Hypothalamus (tissue), 51 donors: ENCODE data around the gene LPIN2.

ENCODE experiments used
- DNase-seq, 51 donors: peaks; one replicate each; lab custom pipeline; 2025; lab: John Stamatoyannopoulos, UW

The LPIN2 gene

DNA sequence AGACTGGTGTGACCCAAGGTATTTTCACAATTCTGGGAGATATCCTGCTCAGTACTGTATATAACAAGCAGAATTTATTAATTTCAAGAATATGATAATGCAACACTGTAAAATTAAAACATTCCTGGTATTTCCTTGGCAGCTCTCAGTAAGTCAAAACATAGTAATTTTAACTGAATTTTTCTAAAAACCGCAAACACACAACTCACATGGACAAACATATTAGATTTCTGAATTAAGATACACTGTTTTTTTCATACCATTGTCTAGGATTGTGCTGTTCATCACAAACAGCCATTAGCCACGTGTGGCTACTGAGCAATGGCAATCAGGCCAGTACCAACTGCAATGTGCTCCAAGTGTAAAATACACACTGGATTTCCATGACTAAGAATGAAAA lies 29.6 kb downstream of the LPIN2 start:
- no peak for DNase-seq

DNA sequence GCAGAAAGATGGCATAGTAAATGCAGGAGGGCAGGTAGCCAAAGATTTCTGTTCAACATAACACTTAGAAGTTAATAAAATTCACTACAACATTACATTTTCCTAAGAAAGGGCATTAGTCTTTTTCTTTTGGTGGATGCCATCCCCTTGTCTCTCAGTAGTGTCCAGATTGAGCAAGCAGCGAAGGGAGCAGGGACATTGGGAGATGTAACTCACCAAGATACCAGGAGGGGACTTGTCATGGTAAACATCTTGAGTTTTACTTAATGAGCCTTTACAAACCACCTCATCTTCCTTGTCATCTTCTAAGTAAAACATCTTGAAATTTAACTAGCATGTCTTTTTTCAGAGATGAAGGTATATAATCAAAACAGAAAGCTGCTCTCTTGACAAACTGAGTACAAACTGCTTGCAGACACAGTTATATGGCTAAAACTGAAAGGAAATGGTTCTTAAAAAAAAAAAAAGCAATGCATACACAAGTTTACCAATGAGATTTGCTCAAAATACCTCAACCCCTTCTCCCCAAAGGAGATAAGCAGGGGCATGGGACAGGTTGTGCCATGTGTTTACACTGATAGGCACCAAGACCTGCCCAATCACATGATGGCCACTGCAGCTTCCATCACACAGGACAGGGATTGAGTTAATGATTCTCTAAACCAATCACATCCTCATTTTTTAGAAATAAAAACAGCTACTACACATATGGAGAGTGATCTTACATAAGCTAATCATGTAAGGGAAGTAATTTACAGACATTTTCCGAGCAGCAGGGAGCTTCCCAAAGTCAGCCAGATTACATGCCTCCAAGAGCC lies 30.3 kb downstream of the LPIN2 start:
- no peak for DNase-seq

DNA sequence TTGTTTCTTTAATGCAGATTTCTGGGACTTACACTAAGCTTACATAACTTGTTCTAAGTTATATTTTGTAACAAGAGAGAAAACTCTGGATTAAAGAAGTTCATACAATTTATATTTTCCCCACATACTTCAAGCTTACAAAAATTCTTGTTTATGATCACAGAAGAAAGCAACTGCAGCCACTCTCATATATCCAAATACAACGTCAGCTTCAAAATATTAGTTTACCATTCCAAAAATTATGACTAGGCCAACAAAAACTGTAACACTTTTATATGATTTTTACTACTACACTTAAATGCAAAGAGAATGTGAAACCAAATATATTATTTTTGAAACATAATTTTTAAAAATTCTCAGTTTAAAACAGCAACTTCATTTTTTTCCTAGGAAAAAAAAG lies 30.9 kb downstream of the LPIN2 start:
- DNase-seq: no peak

DNA sequence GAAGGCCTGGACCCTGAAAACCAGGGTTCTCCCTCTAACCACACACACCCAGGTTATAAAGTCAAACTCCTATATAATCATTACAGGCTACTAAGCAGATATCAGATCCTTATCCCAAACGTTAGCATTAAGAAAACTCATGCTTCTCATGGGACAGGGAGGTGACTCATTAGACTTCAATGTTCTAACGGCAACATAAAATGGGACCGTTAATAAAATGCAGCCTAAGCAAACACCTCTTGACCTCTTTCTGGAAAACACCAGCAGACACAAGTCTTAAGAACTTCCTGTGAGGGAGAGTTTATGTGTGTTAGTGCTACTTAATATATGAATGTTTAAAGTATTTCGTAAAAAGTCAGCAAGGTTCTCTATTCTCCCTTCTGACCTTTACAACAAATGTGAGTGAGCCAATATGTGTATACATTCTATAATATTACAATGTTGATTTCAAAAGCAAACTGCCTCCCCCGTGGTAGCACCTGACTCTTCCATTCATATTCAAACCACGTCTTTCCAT lies 31.7 kb downstream of the LPIN2 start:
- no peak for DNase-seq

DNA sequence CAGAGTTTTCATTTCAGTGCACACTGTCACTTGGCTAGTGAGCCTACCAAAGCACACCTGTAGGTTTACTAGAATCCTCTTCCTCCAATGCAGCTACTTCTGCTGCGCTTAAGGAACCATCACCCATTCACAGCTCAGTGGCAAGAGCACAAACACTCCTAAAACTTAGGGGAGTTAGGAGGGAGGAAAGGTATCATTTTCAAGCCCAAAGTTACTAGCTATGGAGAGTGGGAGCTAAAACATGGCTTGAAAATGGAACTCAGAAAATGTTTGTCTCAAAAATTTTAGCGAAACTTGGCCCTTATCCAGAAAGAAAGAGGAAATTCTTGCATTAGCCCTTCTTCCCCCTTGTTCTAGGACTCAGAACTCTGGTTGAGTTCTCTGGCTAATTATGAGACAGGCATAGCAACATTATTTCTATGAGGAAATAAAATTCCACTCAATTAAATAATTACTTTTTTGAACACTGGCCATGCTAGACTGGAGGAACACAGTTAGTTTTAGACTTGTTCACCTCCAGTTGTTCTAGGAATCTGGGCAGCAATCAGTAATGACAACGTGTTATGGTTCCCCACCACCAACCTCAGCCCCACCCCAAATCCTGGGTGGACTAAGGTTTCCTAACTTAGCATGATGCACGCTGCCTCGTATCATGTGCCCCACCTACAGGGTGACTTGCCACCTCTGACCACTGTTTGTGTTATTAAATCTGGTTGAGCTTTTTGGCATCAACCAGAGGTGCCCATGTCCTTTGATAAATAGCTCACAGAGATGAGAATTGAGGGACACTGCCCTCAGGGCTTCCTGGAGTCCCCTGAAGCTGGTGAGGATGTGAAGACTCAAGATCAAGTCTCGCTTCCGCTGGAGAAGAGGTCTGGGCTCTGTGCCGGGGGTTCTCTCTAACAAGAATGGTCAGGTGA lies 32.8 kb downstream of the LPIN2 start:
- no peak for DNase-seq

DNA sequence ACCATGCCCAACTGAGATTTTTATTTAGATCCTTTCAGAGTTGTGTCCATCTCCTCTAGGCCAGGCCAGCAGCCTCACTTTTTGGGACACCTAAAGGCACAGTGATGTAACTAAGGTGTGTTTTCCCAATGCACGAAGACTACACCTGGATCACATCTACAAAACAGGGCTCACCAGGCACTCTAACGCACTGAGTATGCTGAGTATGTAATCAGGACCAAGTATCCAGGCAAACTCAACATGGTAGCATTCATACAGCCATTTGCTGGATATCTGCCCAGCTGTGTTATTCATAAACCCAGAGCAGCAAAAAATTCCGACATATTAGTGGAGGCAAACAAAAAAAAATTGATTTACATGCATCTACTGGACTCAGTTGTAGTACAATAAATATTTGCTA lies 33.8 kb downstream of the LPIN2 start:
- DNase-seq: no peak

DNA sequence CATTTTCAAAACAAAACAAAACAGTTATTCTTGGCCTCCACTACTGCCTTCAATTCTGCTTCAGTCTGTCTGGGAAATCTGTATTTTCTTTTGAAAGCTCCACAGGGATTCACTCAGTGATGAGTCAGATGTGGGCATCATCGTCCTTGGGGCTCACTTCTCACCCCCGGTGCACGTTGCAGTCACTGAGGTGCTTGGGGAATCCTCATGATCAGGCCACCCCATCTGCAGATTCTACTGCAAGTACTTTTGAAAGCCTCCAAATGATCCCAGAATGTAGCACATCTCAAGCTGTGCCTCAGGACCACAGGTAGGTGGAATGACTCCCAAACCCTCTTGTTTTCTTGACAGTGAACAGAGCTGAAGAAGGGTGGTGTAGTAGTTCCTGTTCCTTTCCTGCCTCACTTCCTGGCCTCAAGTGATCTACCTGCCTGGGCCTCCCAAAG lies 34.3 kb downstream of the LPIN2 start:
- DNase-seq: no peak

DNA sequence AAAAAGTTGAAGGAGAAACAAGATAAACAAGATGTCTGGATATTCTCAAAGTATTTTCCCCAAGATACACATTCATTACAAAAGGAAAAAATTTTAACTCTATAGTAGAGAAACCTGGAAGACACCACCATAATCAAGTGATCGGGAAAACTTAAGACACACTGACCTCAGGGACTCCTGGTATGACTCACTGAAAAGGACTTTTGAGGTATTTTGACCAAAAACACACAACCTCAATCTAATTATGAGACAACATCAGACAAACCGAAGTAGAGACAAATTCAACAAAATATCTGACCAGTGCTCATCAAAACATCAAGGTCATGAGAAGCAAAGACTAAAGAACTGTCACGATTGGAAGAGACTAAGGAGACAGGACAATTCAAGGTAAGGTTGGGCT lies 34.7 kb downstream of the LPIN2 start:
- no peak for DNase-seq

DNA sequence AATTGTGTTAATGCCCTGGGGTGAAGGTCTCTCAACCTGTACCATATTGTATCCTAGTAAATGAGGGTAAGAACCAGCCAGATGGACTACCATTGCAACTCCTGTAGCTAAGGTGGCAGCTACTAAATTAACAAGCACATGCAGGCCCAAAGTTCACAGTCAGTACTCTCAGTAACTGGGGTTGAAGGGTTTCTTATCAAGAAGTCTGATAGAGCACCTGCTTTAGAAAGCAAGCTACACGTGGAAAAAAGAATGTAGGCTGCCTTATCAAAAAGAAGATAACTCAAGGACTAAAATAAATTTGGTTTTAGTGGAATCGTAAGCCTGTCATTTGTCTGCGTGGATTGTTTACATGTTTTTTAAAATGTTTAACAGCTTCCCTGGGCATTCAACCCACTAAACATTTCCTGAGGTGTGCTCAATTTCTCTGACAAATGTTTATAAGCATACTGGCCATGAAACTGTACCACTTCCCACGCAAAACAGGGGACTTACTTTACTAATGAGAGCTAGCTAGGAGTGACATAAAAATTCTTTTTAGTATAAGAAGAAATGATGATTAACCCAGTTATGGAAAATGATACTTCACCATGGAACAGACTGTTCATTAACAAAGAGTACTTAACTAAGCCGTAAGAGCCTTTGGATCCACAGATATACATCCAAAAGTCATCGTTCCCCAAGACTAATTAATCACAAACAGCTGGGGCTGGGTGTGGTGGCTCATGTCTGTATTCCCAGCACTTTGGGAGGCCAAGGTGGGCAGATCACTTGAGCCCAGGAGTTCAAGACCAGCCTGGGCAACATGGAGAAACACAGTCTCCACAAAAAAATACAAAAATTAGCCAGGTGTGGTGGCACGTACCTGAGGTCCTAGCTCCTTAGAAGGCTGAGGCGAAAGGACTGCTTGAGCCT lies 36.5 kb downstream of the LPIN2 start:
- no peak for DNase-seq

DNA sequence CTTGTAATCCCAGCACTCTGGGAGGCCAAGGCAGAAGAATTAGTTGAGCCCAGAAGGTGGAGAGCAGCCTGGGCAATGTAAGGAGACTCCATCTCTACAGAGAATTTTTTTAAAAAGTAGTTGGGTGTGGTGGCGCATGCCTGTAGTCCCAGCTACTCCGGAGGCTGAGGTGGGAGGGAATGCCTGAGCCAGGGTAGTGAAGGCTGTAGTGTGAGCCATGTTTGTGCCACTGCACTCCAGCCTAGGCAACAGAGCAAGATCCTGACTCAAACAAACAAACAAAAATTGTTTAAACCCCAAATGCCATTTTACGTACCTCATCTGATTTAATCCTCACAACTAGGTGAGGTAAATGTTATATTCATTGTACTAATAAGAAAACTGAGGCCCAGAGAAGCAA lies 38.2 kb downstream of the LPIN2 start:
- no peak for DNase-seq

DNA sequence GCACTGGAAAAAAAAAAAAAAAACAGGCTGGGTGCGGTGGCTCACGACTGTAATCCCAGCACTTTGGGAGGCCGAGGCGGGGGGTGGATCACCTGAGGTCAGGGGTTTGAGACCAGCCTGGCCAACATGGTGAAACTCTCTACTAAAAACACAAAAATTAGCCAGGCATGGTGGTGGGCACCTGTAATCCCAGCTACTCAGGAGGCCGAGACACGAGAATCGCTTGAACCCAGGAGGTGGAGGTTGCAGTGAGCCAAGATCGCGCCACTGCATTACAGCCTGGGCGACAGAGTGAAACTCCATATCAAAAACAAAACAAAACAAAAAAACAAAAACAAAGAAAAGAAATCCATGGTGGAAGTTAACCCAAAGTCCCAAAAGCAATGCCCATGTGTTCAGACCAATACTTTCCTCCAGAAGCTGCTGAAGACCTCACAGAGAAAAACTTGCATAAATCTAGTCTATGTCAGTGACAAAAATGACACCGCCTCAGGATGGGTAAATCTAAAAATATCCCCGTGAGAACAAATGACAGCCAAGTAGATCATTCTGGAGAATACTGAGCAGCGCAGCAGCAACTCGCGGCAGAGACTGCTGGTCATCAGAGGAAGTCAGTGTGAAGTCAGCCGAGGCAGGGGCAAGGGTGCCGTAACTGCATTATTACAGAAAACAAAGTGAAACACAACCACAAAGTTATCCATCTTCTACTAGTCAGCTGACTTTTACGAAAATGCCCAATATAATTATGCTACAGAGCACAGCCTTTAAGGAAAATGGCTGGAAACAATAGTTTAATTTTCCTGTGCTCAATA lies 41.0 kb downstream of the LPIN2 start:
- DNase-seq: peak in 15 of 51 donors; percentile 9 to 40 (median 21)

DNA sequence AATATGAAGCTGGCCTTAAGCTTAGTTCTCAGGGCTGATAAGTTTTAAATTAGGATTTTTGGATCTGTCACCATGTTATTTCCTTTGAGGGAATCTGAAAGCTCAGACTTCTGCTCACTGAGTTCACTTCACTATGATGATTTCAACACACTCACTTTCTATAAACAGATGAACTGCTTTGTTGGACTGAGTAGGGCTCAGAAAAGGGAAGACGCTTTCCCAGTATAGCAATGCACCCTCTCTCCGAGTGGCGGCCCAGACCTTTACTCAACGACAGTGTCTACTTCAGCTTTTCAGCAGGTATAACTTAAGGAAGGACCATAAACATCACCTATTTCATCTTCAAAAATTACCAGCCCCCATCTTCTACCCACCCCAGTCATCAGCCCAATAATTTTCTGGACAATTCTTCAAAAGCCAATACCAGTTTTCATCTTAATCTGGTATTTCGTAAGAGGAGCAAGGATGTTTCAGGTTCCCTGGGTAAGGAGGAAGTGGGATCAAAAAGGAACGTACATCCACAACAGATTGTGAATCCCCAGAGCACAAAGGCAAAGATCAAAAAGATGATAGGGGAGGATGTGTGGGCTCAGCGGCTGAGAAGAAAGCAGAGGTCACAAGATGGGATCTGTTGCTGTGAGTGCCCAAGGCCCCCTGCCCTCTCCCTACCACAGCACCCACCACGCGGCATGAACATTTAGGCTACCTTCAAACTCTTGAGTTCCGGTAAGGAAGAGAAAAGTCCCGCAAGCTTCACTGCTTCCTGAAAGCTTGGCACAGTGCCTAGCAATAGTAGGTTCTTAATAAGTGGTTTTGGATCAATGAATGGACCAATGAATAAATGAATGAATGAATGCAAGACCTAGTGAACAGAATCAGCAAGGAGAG lies 41.9 kb downstream of the LPIN2 start:
- DNase-seq: no peak

DNA sequence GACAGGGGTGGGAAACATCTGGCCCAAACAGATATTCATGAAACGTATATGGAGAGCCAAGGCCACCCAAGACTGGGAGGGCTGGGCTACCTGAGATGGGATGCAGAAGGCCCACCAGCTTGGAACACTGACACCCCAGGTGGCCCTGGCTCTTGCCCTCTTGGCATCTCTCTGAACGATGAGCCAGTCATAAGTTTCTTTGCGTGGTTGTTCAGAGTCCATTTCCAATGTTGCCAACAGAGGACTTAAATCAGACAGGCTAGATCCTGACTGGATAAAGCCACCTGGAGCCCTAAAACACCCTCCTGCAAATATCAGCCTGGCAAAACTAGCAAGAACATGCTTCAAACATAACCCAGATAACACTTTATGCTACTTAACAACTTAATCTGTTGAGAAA lies 42.6 kb downstream of the LPIN2 start:
- no peak for DNase-seq

DNA sequence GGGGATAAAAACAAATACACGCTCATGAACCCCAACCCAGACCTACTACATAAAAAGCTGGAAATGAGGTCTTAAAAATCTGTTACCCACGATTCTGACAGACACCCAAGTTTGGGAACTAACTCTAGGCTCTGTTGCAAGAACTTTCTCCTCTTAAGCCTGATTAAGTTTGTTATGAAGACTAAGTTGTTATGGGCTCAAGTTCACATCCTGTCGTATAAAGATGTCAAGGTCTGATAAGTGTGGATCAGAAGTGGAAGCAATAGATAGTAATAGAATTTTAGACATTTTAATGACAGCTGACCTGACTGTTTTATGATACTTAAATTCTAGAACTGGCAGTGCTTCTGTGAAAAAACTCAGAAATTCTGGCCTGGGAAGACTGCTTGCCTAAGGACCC lies 43.2 kb downstream of the LPIN2 start:
- DNase-seq: no peak

DNA sequence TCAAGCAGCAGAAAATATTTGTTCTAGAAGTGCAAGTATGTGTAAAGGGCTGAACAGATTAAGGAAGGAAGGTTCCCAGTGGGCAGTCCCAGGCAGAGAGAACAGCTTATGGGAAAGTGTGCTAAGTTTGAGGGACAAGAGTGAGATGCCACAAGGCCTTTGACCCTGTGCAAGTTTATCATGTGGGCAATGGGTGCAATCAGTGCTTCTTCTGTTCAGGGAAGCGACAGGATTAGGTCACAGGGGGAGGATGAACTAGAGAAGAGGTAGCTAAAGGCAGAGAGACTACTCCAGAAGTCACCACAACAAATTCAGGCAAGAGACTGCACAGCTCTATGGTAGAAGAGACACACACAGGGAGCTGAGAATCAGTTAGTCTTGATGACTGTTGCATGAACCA lies 44.3 kb downstream of the LPIN2 start:
- DNase-seq: no peak

DNA sequence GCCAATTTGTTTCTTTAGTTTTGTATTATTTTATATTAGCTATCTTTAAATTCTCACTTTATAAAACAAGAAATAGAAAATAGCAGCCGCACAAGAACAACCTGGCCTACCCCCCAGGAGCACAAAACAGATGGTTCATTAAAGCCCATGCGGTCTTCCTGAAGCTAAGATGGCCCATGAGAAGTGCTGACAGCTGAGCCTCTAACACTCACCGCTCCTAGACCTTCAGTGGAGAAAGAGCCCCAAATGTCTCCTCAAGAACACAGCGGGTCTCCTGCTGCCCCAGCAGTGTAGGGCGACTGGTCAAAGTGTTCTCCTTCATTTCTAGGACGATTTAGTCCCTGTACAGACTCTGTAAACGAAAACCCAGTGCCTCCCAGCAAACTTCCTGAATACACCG lies 45.1 kb downstream of the LPIN2 start:
- DNase-seq: no peak

DNA sequence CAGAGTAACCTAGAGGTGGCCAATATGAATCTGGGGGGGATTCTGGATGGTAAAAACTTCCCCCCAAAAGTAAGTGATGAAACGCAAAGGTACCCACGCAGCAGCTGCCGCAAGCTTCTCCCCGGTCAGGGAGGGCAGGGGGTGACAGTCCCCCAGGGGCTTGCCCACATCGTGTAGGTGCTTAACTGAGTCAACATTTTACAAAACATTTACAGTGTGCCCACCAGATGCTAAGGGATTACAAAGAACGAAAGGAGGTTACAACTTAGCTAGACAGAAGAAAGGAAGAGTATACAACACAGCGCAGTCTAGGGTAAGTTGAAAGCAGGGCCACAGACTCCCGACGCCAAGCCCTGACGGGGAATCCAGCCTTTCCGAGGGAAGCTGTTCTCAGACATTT lies 45.6 kb downstream of the LPIN2 start:
- DNase-seq: no peak

DNA sequence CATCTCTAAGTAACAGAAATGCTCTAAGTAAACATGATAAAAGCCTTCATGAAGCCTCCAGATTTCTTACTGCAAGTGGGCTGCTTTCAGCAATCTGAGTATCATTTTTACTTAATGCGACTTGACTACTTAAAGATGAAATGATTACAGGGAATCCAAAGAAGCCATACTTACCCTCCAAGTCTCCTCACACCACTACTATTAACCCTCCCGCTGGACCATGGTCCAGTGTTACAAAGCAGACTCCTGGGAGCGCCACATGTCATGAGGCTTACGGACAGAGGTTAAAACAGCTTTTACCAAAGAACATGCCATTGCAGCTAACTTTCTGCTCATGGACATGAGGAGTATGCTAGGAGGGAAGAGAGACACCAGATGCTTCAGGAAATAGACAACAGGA lies 46.4 kb downstream of the LPIN2 start:
- DNase-seq: no peak

DNA sequence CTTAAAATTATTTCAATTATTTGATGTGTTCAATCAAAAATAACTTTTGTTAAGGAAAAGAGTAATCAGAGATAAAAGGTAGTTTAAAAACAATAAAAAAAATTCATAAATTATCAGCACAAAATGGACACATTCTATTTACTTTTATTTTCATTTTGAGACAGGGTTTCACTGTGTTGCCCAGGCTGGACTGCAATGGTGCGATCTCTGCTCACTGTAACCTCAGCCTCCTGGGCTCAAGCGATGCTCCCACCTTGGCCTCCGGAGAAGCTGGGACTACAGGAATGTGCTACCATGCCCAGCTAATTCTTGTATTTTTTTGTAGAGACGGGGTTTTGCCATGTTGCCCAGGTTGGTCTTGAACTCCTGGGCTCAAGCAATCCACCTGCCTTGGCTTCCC lies 47.1 kb downstream of the LPIN2 start:
- DNase-seq: no peak
